K562 (cell line): ENCODE measurements around the gene TARBP2. TPM values are rescaled to one million over a fixed set of nuclear protein-coding genes. Genes with fewer than 3 reads are reported as not detected.

ENCODE experiments used
- CBX1 ChIP-seq: sonication (generic); IDR thresholded peaks from 2 replicates; pipeline ENCODE4 v1.6.1; 2016; ENCODE audit warnings: antibody characterized with exemption, low read depth, mild to moderate bottlenecking
- CXXC5 ChIP-seq: fragments of 250-450 bp; sonication (Bioruptor Pico); IDR thresholded peaks from 2 replicates; pipeline ENCODE4 v1.8.0; 2022; ENCODE audit warnings: inconsistent platforms, mild to moderate bottlenecking, moderate library complexity
- EGR1 ChIP-seq: fragments of 450-650 bp; conservative IDR thresholded peaks from 2 replicates; pipeline ENCODE4 v1.6.1; 2017; ENCODE audit warnings: mild to moderate bottlenecking
- IRF2 ChIP-seq: sonication (generic); formaldehyde crosslinking; IDR thresholded peaks from 2 replicates; pipeline ENCODE4 v1.8.1; 2022; ENCODE audit warnings: mild to moderate bottlenecking, missing genetic modification reagents
- MGA ChIP-seq: fragments of 450-650 bp; IDR thresholded peaks from 2 replicates; pipeline ENCODE4 v1.6.1; 2016; ENCODE audit warnings: mild to moderate bottlenecking, moderate library complexity
- POLR2B ChIP-seq: fragments of 450-650 bp; IDR thresholded peaks from 2 replicates; pipeline ENCODE4 v1.6.1; 2018; ENCODE audit warnings: low read depth; ENCODE audit not compliant: partially characterized antibody
- SOX6 ChIP-seq: fragments of 450-650 bp; IDR thresholded peaks from 2 replicates; pipeline ENCODE4 v1.6.1; 2014; ENCODE audit warnings: mild to moderate bottlenecking
- SP1 ChIP-seq: sonication (generic); formaldehyde crosslinking; IDR thresholded peaks from 2 replicates; pipeline ENCODE4 v1.8.1; 2022; ENCODE audit warnings: mild to moderate bottlenecking, missing genetic modification reagents
- TCF7 ChIP-seq: sonication (generic); IDR thresholded peaks from 2 replicates; pipeline ENCODE4 v1.6.1; 2016; ENCODE audit warnings: antibody characterized with exemption, borderline replicate concordance
- TOE1 ChIP-seq, 2 experiments: fragments of 450-650 bp in 1 of 2; sonication (generic) in 1 of 2; formaldehyde crosslinking in 1 of 2; IDR thresholded peaks; 2 replicates each; pipeline versions ENCODE4 v1.7.1 to v1.8.0; 2016 to 2022; ENCODE audit warnings: borderline replicate concordance in 2 of 2, mild to moderate bottlenecking in 2 of 2, antibody characterized with exemption in 1 of 2, inconsistent platforms in 1 of 2, low read depth in 1 of 2, missing genetic modification reagents in 1 of 2, moderate library complexity in 1 of 2
- U2AF2 ChIP-seq: fragments of 200-400 bp; formaldehyde crosslinking; optimal IDR thresholded peaks from 2 replicates; pipeline ENCODE3; 2017; ENCODE audit warnings: low read depth, mild to moderate bottlenecking, low read length
- ZBTB17 ChIP-seq: fragments of 450-650 bp; formaldehyde crosslinking; IDR thresholded peaks from 2 replicates; pipeline ENCODE4 v1.4.0; 2020; ENCODE audit warnings: mild to moderate bottlenecking
- ZNF384 ChIP-seq: IDR thresholded peaks from 2 replicates; pipeline ENCODE4 v1.6.1; 2012; ENCODE audit warnings: low read depth, low read length, improper control_type of control experiment
- ZNF75A ChIP-seq: fragments of 450-650 bp; formaldehyde crosslinking; IDR thresholded peaks from 2 replicates; pipeline ENCODE4 v1.4.0; 2020; ENCODE audit warnings: mild to moderate bottlenecking
- polyA plus RNA-seq, 8 experiments: library from polyadenylated mRNA; depleted of rRNA in 4 of 8; stranded (reverse) in 5 of 8; unstranded in 3 of 8; fragments of >200 nt; fragmentation: Nextera tagmentation in 2 of 8; fragmentation: Illumina TruSeq in 1 of 8; extraction: Ambion mirVana in 2 of 8; extraction: Trizol in 1 of 8; gene quantifications; 2 replicates each; pipeline versions ENCODE4 v1.2.1 to v1.2.3, GENCODE V29; 2011 to 2014; ENCODE audit warnings: inconsistent platforms in 1 of 8, missing spikeins in 1 of 8
- total RNA-seq, 7 experiments: library from RNA; depleted of rRNA in 6 of 7; stranded (reverse); fragments of >200 nt in 6 of 7; fragmentation: Illumina TruSeq in 2 of 7; extraction: Trizol in 2 of 7; gene quantifications; 2 replicates each; pipeline versions ENCODE4 v1.2.1 to v1.2.3, GENCODE V29; 2011 to 2021; ENCODE audit warnings: low replicate concordance in 1 of 7
- TF ChIP-seq, protein P1 (sequence below): fragments of 450-650 bp; formaldehyde crosslinking; IDR thresholded peaks from 2 replicates; pipeline ENCODE4 v1.4.0; 2022; ENCODE audit warnings: missing genetic modification characterization

Gene TARBP2
- total and polyA plus RNA-seq, 9 of the 15 experiments (the other 6 are each of a cell fraction or from before 2014, with no cell fraction given), result 5.6 to 69.0 (median 44.6) TPM

GRCh38 chr12:53500776-53501614 lies at the start of gene TARBP2 (continued):
- TF ChIP-seq MGA (no peak; the same call in 1 of the 2 replicates), IRF2 (CRISPR knock-in tag) (no peak), ZNF384 (no peak), CBX1 (peak; percentile 62; the same call in 1 of the 2 replicates), CXXC5 (peak; percentile 90), SP1 (CRISPR knock-in tag) (peak; percentile 90; the same call in 1 of the 2 replicates), ZNF75A (CRISPR knock-in tag) (no peak), U2AF2 (no peak), EGR1 (peak; percentile 76), TCF7 (peak; percentile 80; the same call in 1 of the 2 replicates), SOX6 (no peak), POLR2B (peak; percentile 90), TOE1 (IDR thresholded peaks at IDR 0.05; ENCODE audit: borderline replicate concordance) (no peak; the same call in 1 of the 2 replicates), TOE1 (CRISPR knock-in tag; IDR thresholded peaks at IDR 0.05; ENCODE audit: borderline replicate concordance, low read depth) (0 out of 2 replicates have a peak, but pooled peaks have one; percentile 82), ZBTB17 (CRISPR knock-in tag) (peak; percentile 80)
- TF ChIP-seq, protein P1, sequence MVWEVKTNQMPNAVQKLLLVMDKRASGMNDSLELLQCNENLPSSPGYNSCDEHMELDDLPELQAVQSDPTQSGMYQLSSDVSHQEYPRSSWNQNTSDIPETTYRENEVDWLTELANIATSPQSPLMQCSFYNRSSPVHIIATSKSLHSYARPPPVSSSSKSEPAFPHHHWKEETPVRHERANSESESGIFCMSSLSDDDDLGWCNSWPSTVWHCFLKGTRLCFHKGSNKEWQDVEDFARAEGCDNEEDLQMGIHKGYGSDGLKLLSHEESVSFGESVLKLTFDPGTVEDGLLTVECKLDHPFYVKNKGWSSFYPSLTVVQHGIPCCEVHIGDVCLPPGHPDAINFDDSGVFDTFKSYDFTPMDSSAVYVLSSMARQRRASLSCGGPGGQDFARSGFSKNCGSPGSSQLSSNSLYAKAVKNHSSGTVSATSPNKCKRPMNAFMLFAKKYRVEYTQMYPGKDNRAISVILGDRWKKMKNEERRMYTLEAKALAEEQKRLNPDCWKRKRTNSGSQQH (CRISPR knock-in tag), result peak; percentile 60
